HG03432 (cell line): Measurements from ENCODE around the gene RIMBP2.
"Not testable (repeated sequence)": the region's sequence is repeated elsewhere in the genome, so short reads cannot be mapped to it uniquely, and the experiment has no call there.

ENCODE experiments used
- ATAC-seq: cut with Tn5 transposase; IDR thresholded peaks from one replicate; pipeline ENCODE4 v1.9.1; 2021; ENCODE audit warnings: mild to moderate bottlenecking, moderate library complexity; ENCODE audit not compliant: unreplicated experiment

RIMBP2 gene, protein sequence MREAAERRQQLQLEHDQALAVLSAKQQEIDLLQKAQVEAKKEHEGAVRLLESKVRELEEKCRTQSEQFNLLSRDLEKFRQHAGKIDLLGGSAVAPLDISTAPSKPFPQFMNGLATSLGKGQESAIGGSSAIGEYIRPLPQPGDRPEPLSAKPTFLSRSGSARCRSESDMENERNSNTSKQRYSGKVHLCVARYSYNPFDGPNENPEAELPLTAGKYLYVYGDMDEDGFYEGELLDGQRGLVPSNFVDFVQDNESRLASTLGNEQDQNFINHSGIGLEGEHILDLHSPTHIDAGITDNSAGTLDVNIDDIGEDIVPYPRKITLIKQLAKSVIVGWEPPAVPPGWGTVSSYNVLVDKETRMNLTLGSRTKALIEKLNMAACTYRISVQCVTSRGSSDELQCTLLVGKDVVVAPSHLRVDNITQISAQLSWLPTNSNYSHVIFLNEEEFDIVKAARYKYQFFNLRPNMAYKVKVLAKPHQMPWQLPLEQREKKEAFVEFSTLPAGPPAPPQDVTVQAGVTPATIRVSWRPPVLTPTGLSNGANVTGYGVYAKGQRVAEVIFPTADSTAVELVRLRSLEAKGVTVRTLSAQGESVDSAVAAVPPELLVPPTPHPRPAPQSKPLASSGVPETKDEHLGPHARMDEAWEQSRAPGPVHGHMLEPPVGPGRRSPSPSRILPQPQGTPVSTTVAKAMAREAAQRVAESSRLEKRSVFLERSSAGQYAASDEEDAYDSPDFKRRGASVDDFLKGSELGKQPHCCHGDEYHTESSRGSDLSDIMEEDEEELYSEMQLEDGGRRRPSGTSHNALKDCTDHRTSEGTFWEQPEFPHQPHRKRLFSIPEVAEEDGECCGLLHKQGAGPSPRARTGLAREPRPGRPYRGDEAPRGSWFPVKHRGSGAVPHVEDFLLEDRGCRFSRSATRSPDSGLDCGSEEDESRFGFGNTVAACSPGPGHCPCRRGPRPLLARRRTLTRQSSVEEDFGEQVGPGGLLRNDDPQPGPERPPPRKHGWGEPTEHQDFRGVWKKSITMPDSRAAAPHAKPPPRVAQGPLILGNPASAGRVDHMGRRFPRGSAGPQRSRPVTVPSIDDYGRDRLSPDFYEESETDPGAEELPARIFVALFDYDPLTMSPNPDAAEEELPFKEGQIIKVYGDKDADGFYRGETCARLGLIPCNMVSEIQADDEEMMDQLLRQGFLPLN (N-terminal part only)

DNA sequence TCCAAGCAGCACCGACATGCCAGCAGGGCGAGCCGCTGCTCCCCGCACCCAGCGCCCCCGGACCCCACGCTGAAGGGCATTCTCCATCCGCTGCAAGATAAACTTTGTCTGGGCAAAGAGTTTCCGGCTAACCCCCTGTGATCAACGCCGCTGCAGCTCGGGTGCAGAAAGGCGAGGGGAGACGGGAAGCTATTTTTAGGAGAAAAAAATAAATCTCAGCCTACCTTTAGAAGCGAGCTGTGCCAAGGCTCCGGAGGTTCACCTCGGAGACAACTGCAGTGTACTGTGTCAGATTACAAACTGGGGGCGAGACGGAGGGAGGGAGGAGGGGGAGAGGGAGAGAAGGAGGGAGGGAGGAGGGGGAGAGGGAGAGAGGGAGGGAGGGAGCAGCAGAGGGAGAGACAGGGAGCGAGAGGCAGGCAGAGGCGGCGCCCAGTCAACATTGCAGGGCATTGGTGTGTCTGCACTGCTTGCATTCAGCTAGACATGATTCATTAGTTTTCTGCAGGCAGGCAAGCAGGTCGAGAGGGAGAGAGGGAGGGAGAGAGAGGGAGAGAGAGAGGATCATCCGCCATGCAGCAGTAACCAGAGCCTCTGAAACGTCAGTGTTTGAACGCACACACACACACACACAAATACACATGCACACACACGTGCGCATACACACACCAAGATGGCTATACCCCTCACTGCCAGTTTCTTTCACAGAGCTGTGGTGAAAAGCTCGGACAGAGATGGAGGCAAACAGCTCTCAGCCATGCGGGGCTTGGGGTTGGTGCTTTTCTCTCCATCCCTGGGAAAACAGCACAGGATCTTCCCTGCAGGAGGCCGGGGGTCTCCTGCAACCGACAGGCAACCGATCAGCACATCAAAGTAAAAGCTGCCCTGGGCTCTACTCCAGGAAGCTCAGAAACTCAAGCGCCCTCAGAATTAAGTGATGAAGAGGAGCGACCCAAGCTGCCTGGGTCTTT lies at the start of gene RIMBP2:
Gene RIMBP2 (minus strand): TSS at position 302 of the 971 bp plus-strand sequence. CDS start 237,286 bp downstream, outside the sequence.
- ATAC-seq: peak; percentile 35

GRCh38 chr12:130765186-130765659 lies 49.1 kb upstream of the RIMBP2 start:
- ATAC-seq: no peak

- ATAC-seq: no peak
Measured at GRCh38 chr12:130764475-130765185, 48.5 kb upstream of the RIMBP2 start.

DNA sequence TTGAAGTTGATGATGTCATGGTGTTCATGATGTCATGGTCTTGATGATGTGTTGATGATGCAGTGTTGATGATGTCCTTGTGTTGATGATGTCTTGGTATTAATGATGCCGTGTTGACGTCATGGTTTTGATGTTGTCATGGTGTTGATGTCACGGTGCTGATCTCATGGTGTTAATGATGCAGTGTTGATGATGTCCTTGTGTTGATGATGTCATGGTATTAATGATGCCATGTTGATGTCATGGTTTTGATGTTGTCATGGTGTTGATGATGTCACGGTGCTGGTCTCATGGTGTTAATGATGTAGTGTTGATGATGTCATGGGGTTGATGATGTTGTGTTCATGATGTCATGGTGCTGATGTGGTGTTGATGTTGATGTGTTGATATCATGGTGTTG lies 48.0 kb upstream of the RIMBP2 start:
- no peak for ATAC-seq

- ATAC-seq: no peak
Measured at GRCh38 chr12:130762319-130762675, 46.2 kb upstream of the RIMBP2 start.

GRCh38 chr12:130761537-130762318 lies 45.6 kb upstream of the RIMBP2 start:
- peak; percentile 68 for ATAC-seq

DNA sequence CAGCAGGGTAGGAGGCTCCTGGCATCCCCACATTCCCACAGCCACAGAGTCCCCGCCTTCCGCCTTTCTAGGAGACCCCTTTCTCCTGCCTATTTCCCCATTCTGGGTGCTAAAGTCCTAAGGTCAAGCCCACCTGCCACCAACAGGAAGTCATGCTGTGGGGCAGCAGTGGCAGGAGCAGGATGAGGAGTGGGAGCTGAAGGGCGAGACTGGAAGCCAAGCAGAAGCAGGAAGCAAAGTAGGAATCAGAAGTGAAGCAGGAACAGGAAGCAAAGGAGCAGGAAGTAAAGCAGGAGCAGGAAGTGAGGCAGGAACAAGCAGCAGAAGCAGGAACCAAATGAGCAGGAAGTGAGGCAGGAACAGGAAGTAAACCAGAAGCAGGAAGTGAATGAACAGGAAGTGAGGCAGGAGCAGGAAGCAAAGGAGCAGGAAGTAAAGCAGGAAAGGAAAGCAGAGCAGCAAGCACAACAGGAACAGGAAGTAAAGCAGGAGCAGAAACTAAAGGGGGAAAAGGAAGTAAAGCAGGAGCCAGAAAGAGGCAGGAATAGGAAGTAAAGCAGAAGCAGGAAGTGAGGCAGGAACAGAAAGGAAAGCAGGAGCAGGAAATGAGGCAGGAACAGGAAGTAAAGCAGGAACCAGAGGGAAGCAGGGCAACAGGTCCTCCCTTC lies 38.3 kb upstream of the RIMBP2 start:
- no peak for ATAC-seq

DNA sequence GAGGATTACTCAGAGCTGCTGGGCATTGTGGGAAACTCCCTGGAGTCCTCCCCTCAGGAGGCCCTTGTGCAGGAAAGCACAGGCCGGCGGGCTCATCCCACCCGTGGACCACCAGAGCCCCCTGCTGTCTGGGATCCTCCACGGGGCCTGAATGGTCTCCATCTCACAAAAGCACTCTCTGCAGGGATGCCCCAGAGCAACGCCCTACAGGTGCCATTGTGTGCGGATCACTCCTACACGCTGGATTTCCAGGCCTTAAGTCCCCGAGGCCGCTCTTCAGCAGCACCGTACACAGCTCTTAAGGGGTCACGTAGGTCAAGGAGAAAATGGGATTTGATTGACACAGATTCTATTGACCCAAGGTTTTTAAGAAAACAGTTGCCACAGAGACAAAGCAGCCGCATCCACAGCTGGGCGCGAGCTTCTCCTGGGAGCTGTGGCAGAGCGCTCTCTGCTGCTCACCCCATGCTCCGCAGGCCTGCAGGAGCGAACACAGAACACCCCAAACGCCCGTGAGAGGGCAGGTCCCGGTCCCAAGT lies 36.7 kb upstream of the RIMBP2 start:
- ATAC-seq: no peak

- not testable (repeated sequence) for ATAC-seq
Measured at GRCh38 chr12:130752037-130752436, 35.9 kb upstream of the RIMBP2 start.

DNA sequence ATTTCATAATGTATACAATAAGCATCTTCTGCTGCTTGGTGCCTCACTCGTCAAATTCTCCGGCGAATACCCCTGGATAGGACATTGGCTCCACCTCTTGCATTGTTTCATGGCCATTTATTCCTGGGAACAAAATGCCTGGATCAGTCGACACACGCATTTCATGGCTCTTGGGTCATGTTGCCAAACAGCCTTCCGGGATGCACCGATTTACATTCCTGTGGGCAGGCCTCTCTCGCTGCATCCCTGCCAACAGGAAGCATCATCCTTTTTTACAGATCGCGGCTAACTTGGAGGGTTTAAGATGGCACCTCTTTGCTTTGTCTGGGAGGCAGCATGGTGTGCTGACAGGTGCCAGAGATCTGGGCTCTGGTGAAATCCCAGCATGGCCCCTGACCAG lies 32.7 kb upstream of the RIMBP2 start:
- ATAC-seq: no peak

- ATAC-seq: peak; percentile 97
Measured at GRCh38 chr12:130747867-130748740, 32.0 kb upstream of the RIMBP2 start.

DNA sequence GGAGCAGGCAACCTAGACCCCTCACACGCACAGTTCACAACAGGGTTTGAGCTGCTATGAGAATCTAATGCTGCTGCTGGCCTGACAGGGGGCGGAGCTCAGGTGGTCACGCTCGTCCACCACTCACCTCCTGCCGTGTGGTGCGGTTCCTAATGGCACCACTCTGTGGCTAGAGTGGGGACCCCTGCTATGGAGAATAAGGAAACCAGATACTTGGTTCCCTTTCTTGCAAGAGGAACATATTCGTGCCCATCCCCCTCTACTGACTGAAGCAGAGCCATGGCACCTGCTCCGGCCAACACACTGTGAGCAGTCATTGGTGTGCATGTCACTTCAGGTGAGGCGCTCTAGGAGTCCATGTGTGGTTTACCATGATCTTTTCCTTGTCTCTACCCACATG lies 30.4 kb upstream of the RIMBP2 start:
- no peak for ATAC-seq

DNA sequence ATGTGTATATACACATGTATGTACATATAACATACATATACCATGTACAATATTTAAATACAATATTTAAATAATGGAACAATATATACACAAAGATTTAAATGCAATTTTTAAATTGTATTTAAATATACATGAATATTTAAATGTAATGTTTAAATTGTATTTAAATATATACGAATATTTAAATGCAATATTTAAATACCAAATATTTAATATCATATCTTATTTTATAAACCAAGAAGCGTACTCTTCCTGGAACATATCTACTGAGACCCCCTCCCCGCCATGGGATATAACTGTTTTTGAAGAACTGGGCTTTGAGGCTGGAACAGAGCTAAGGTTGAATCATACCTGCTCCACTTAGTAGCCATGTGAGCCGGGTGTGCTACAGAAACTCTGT lies 29.8 kb upstream of the RIMBP2 start:
- no peak for ATAC-seq

DNA sequence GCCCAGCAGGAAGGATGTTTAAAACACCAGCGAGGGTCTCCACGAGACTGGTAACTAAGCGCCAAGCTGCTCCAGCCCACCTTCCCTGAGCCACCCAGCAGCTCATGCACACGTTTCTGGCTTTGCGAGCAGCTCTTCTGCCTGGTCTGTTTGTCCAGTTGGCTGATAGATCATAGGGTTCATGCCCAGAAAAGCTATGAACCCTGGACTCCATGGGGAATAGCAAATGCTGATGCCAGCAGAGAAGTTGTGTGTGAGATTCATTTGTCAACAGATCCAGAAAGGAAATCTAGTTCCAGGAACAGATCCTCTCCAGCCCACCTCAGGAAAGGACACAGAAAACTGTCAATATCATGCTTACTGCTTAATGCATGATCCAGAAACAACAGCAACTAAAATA lies 28.2 kb upstream of the RIMBP2 start:
- no peak for ATAC-seq

- ATAC-seq: no peak
Measured at GRCh38 chr12:130743606-130744005, 27.5 kb upstream of the RIMBP2 start.

DNA sequence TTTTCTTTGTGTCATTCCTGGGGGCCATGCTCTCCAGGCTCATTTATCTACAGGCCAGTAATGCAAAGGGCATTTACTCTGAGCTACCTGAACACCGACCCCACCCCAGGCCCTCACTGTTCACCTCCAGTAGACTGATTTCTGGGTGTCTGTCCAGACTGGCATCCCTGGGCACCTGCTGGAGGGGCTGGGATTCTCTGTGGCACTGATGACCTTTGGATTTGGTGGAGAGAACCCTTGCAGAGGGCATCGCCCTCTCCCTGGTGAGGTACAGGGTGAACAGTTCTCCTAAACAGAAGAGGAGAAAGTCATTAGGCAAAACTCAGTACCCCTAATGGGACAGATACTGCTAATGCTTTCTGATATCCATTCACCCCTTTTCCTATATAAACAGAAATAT lies 27.1 kb upstream of the RIMBP2 start:
- ATAC-seq: no peak

GRCh38 chr12:130742716-130743115 lies 26.6 kb upstream of the RIMBP2 start:
- ATAC-seq: no peak
